Epithelial cell of alveolus of lung (primary cell): ENCODE results near the gene RETN. TPM values are rescaled to one million over a fixed set of nuclear protein-coding genes. Genes with fewer than 3 reads are reported as not detected.

Experiments
- total RNA-seq: library from RNA; depleted of rRNA; stranded (reverse); fragments of >200 nt; gene quantifications from 2 replicates; pipeline ENCODE4 v1.2.1, GENCODE V29; 2015

Gene RETN
- total RNA-seq: not detected in 2 replicates

GRCh38 chr19:7668842-7669241, at the start of gene RETN:
Gene RETN (plus strand): TSS chr19:7669049. CDS start chr19:7669327, 278 bp downstream.

GRCh38 chr19:7629347-7630054, 39.3 kb upstream of the RETN start, which contains the start of the genes PET100 and XAB2:
Gene PET100 (plus strand): TSS chr19:7629793. CDS start chr19:7629834, 41 bp downstream.
Gene XAB2 (minus strand): TSS chr19:7629545. CDS start chr19:7629527, 18 bp downstream.

GRCh38 chr19:7633698-7634097, 35.2 kb upstream of the RETN start, which contains the start of gene PCP2:
Gene PCP2 (minus strand): TSS chr19:7633719. CDS start chr19:7633457, 262 bp downstream.

GRCh38 chr19:7636691-7637373, 32.0 kb upstream of the RETN start, which contains the start of gene STXBP2:
Gene STXBP2 (plus strand): TSS chr19:7637110. CDS start chr19:7637150, 40 bp downstream.

GRCh38 chr19:7676854-7677253, 8.0 kb downstream of the RETN start, which contains the start of gene MCEMP1:
Gene MCEMP1 (plus strand): TSS chr19:7677090. CDS start chr19:7677121, 31 bp downstream.

GRCh38 chr19:7680606-7681339, 11.9 kb downstream of the RETN start, which contains the start of gene TRAPPC5:
Gene TRAPPC5 (plus strand): TSS chr19:7680833. CDS start chr19:7682254, 1,421 bp downstream.

GRCh38 chr19:7701654-7702457, 33.0 kb downstream of the RETN start, which contains the start of gene FCER2:
Gene FCER2 (minus strand): TSS chr19:7702131. CDS start chr19:7699760, 2,371 bp downstream.

Other genes with a start within 250 kb of the RETN start
- gene PEX11G, start 180.0 kb upstream of the RETN start, total RNA-seq: 4.2 and 5.2 TPM in 2 replicates
- gene ZNF358, start 152.9 kb upstream of the RETN start, total RNA-seq: 48.0 and 122 TPM in 2 replicates
- 3.5 and 10.4 TPM in 2 replicates for gene MCOLN1, start 146.4 kb upstream of the RETN start, total RNA-seq
- 114 and 136 TPM in 2 replicates for gene PNPLA6, start 133.3 kb upstream of the RETN start, total RNA-seq
- gene CAMSAP3, start 73.2 kb upstream of the RETN start, total RNA-seq: 0.65 TPM in 1 of 2 replicates, not detected in the other
- 42.0 and 69.7 TPM in 2 replicates for gene XAB2, start 39.5 kb upstream of the RETN start, total RNA-seq
- gene PET100, start 39.3 kb upstream of the RETN start, total RNA-seq: 17.3 and 18.4 TPM in 2 replicates
- not detected in 2 replicates for gene PCP2, start 35.3 kb upstream of the RETN start, total RNA-seq
- 12.3 and 28.7 TPM in 2 replicates for gene STXBP2, start 31.9 kb upstream of the RETN start, total RNA-seq
- gene MCEMP1, start 8.0 kb downstream of the RETN start, total RNA-seq: not detected in 2 replicates
- 112 and 152 TPM in 2 replicates for gene TRAPPC5, start 11.8 kb downstream of the RETN start, total RNA-seq
- not detected in 2 replicates for gene FCER2, start 33.1 kb downstream of the RETN start, total RNA-seq
- not detected in 2 replicates for gene CLEC4G, start 63.1 kb downstream of the RETN start, total RNA-seq
- not detected in 2 replicates for gene CD209, start 78.5 kb downstream of the RETN start, total RNA-seq
- gene CLEC4M, start 94.2 kb downstream of the RETN start, total RNA-seq: not detected in 2 replicates
- 13.8 and 15.0 TPM in 2 replicates for gene EVI5L, start 161.2 kb downstream of the RETN start, total RNA-seq
- not detected in 2 replicates for gene PRR36, start 205.3 kb downstream of the RETN start, total RNA-seq
- 3.5 and 5.7 TPM in 2 replicates for gene LRRC8E, start 219.5 kb downstream of the RETN start, total RNA-seq
- 10.0 and 17.1 TPM in 2 replicates for gene MAP2K7, start 234.8 kb downstream of the RETN start, total RNA-seq
- gene TGFBR3L, start 245.8 kb downstream of the RETN start, total RNA-seq: 6.3 and 8.9 TPM in 2 replicates